Heart right ventricle (tissue), 16 donors: ENCODE measurements around the gene FAF1. TPM values are rescaled to one million over a fixed set of nuclear protein-coding genes. Genes with fewer than 3 reads are reported as not detected.

Experiments used
- ATAC-seq, 8 donors: fragments of 200-7000 bp; cut with Tn5 transposase; one replicate each; pipeline ENCODE4 v1.9.1; 2020; ENCODE audit warnings: mild to moderate bottlenecking in 8 of 8, moderate library complexity in 8 of 8, moderate number of reproducible peaks in 1 of 8
- DNase-seq, 2 donors: peaks; one replicate each; pipeline ENCODE4 v3.0.0-alpha.2; 2020
- H3K27ac ChIP-seq, 10 donors: fragments of 200-600 bp; sonication (generic) in 2 of 10; one replicate each; pipeline versions ENCODE4 v1.5.0 to v1.8.0; 2020 to 2022; ENCODE audit warnings: mild to moderate bottlenecking in 3 of 10
- H3K27me3 ChIP-seq, 7 donors: fragments of 200-600 bp; one replicate each; pipeline ENCODE4 v1.8.0; 2021 to 2022; ENCODE audit warnings: mild to moderate bottlenecking in 2 of 7
- H3K36me3 ChIP-seq, 9 donors: fragments of 200-600 bp; sonication (generic) in 1 of 9; one replicate each; pipeline versions ENCODE4 v1.5.0 to v1.8.0; 2020 to 2022; ENCODE audit warnings: mild to moderate bottlenecking in 2 of 9
- H3K4me1 ChIP-seq, 9 donors: fragments of 200-600 bp; sonication (generic) in 1 of 9; one replicate each; pipeline versions ENCODE4 v1.5.0 to v1.8.0; 2020 to 2022; ENCODE audit warnings: mild to moderate bottlenecking in 4 of 9
- H3K4me3 ChIP-seq, 10 donors: fragments of 200-600 bp; sonication (generic) in 2 of 10; one replicate each; pipeline versions ENCODE4 v1.5.0 to v1.8.0; 2020 to 2022; ENCODE audit warnings: mild to moderate bottlenecking in 7 of 10, moderate library complexity in 2 of 10
- H3K9me3 ChIP-seq, 11 donors: fragments of 200-600 bp in 10 of 11; sonication (generic) in 2 of 11; one replicate each; pipeline versions ENCODE4 v1.5.0 to v1.8.0; 2013 to 2022; ENCODE audit warnings: mild to moderate bottlenecking in 2 of 11, control low read depth in 1 of 11, moderate library complexity in 1 of 11
- WGBS, 2 donors: extraction: QIAGEN DNeasy Blood & Tissue Kit; methylation state at CpG; one replicate each; pipeline ENCODE4 v1.1.7; 2013; ENCODE audit warnings: inconsistent platforms in 1 of 2; 5-methylcytosine and 5-hydroxymethylcytosine counted together
- intact Hi-C, 10 donors: fragments of 100-400 bp; cut with DNase I; formaldehyde crosslinking; loops; one replicate each; pipeline versions ENCODE4 v1.11.1 to v1.14.2; 2022
- polyA plus RNA-seq, 2 donors: library from polyadenylated mRNA; stranded (reverse); fragments of 200-250 nt; gene quantifications; one replicate each; pipeline ENCODE4 v1.2.3, GENCODE V29; 2013
- total RNA-seq, 10 donors: library from RNA; stranded (reverse); fragmentation: NEBNext Ultra II Directional in 3 of 10; extraction: Animal tissue kit (Norgen Biotek cat#: 25700) in 3 of 10; gene quantifications; one replicate each; pipeline versions ENCODE4 v1.2.1 to v1.2.4, GENCODE V29; 2021 to 2023
- TF ChIP-seq, protein P1 (sequence below), 9 donors: fragments of 200-600 bp; sonication (generic) in 2 of 9; IDR thresholded peaks; one replicate each; pipeline versions ENCODE4 v1.5.0 to v1.8.0; 2021 to 2022; ENCODE audit warnings: antibody characterized with exemption in 9 of 9, mild to moderate bottlenecking in 5 of 9, moderate library complexity in 1 of 9
- donor health status: Arrhythmogenic right ventricular cardiomyopathy.
- donor health status: ischemic (EF 13 %, LVEDD 7.1; RV severe dilation, severe dysfunction).
- donor health status: healthy with polysubstance abuse.
- donor health status: DM: no; HTN: yes; CAD: no.
- donor health status: DM: no; HTN: no; CAD: no.
- donor health status: ischemic (EF 25% LVEDD 6.9; RV normal size, moderate dysfunction).
- donor health status: ischemic (EF 25% LVEDD 5.7; RV mildly dilated, moderate dysfunction).
- donor health status: healthy.
- donor health status: DM: yes; HTN: yes; CAD: no.
- donor health status: Ischemic cardiomyopathy.
- donor health status: ischemic (EF 35%, LVEDD 5.7; RV mildly dilated, moderate dysfunction).
- donor health status: nonischemic (EF 11% LVEDD 7.7; RV severe dilation, severe dysfunction).
- donor health status: DM: yes; HTN: yes; CAD: no.
- donor health status: PGD.
- donor health status: ischemic (EF 29% LVEDD 5.4; RV normal size, mild dysfunction).
- donor health status: nonischemic (EF 23%, LVEDD 6.1; RV moderate dilation, normal function).

FAF1 gene
- total and polyA plus RNA-seq, 12 donors, result 30.9 to 102 (median 88.9) TPM

DNA sequence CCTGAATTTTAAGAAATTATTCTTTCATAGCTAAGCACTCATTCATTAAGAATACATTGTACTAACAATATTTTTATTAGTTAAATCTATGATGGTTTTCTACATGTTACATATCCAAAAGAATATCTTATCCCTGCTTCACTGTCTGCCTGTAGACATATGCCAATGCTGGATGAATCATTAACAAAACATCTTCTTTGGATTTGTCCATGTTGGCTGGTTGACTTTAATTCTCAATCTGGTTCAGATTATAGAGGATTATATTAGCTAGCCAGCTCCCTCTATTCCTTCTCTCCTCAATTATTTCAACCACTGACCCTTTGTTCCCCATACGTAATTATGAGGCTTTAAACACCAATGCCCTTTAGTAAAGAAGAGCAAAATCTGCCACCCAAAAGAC lies 398.0 kb downstream of the FAF1 start:
- Histone ChIP-seq H3K27me3 (no peaks in the 10 kb centered on the region), H3K27ac (no peak overlapping the region), H3K4me1 (peaks cover 0 to 7% (median 0%) of the 10 kb centered on the region in 9 donors), H3K9me3 (no peaks in the 10 kb centered on the region), H3K36me3 (peaks cover 0 to 76% (median 8%) of the 10 kb centered on the region in 9 donors), H3K4me3 (no peak overlapping the region)
- ATAC-seq (no peak), DNase-seq (no peak)
- WGBS, 2 donors, result 100% methylated on average over 1 of the region's 1 CpG
- TF ChIP-seq, protein P1, sequence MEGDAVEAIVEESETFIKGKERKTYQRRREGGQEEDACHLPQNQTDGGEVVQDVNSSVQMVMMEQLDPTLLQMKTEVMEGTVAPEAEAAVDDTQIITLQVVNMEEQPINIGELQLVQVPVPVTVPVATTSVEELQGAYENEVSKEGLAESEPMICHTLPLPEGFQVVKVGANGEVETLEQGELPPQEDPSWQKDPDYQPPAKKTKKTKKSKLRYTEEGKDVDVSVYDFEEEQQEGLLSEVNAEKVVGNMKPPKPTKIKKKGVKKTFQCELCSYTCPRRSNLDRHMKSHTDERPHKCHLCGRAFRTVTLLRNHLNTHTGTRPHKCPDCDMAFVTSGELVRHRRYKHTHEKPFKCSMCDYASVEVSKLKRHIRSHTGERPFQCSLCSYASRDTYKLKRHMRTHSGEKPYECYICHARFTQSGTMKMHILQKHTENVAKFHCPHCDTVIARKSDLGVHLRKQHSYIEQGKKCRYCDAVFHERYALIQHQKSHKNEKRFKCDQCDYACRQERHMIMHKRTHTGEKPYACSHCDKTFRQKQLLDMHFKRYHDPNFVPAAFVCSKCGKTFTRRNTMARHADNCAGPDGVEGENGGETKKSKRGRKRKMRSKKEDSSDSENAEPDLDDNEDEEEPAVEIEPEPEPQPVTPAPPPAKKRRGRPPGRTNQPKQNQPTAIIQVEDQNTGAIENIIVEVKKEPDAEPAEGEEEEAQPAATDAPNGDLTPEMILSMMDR (IDR thresholded peaks at IDR 0.05), result no peak
- intact Hi-C loops, result no loop called here

DNA sequence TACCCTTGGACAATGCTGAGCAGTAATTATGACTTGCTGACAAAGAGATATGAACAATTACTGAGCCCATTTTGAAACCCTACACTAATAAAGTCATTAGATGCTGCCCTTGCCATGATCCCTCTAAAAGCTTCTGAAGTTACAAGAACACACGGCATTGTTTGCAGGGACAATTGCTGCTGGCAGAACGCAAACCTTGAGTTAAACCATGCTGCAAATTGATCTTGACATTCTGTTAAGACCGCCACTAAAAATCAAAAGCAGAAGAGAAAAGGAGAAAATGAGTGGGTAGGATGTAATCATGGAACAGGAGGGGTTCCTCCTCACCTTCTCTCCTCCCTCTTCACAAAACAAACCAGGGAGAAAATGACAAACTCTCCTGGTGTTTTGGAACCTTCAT lies 400.6 kb downstream of the FAF1 start:
- TF ChIP-seq, protein P1 (IDR thresholded peaks at IDR 0.05), result no peak
- Histone ChIP-seq H3K27ac (no peak overlapping the region), H3K4me1 (peaks cover 0 to 7% (median 0%) of the 10 kb centered on the region in 9 donors), H3K4me3 (no peak overlapping the region), H3K27me3 (no peaks in the 10 kb centered on the region), H3K9me3 (no peaks in the 10 kb centered on the region), H3K36me3 (peaks cover 0 to 53% (median 0%) of the 10 kb centered on the region in 9 donors)
- intact Hi-C loops, result no loop called here
- no peak for ATAC-seq
- WGBS, 2 donors, result 97 to 99% methylated on average over 3 of the region's 3 CpGs
- DNase-seq, result no peak

DNA sequence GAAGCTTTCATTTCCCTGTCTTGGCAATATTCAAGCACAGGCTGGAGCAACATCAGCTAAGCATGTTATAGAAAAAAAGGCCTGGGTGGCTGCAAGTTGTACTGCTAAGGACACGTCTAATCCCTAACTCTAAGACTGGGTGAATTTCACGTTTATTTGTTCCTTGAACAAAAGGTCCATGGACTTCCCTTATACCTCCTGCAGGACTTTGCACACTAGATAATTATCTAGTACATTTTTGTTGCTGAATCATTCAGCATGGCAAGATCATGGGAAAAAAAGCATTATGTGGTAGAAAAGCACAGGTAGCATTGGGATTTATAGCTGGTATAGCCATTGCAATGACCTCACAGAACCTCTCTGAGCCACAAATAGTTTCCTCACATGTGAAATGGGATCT lies 406.1 kb downstream of the FAF1 start:
- Histone ChIP-seq H3K9me3 (no peaks in the 10 kb centered on the region), H3K27ac (no peak overlapping the region), H3K4me3 (no peak overlapping the region), H3K4me1 (no peaks in the 10 kb centered on the region), H3K36me3 (peaks cover 0 to 23% (median 0%) of the 10 kb centered on the region in 9 donors), H3K27me3 (no peaks in the 10 kb centered on the region)
- 90 to 93% methylated on average over 2 of the region's 2 CpGs for WGBS, 2 donors
- no peak for DNase-seq
- intact Hi-C loops, result no loop called here
- no peak for ATAC-seq
- TF ChIP-seq, protein P1 (IDR thresholded peaks at IDR 0.05), result no peak

DNA sequence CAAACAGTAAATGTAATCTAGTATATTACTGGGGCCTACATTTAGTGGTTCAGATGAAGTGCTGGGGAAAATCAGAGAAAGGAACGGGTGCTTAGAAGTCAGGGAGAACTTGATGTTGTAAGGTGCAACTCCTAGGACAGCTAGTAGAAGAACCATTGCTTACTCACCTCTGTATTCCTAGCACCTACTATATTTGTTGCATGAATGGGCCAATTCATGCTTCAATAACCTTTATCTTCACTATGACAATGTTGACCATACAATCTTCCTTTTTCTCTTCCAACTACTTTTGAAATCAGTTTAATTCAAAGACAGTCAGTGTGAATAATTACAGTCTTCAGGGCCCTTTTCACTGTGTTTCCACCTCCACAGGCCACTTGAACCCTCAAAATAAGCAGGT lies 411.8 kb downstream of the FAF1 start:
- H3K4me1 ChIP-seq, result no peaks in the 10 kb centered on the region
- no peak overlapping the region for H3K4me3 ChIP-seq
- H3K27me3 ChIP-seq, result no peaks in the 10 kb centered on the region
- ATAC-seq, result no peak
- no peak overlapping the region for H3K27ac ChIP-seq
- intact Hi-C loops, result no loop called here
- no peak for DNase-seq
- 92 to 98% methylated on average over 1 of the region's 1 CpG for WGBS, 2 donors
- peaks cover 0 to 17% (median 0%) of the 10 kb centered on the region in 9 donors for H3K36me3 ChIP-seq
- TF ChIP-seq, protein P1 (IDR thresholded peaks at IDR 0.05), result no peak
- no peaks in the 10 kb centered on the region for H3K9me3 ChIP-seq
